Pancreas (tissue), 10 donors: ENCODE measurements around the gene C12orf75. TPM values are rescaled to one million over a fixed set of nuclear protein-coding genes. Genes with fewer than 3 reads are reported as not detected.

Experiments
- ATAC-seq, 4 donors: fragments of 200-7000 bp; cut with Tn5 transposase; one replicate each; pipeline versions ENCODE4 v1.8.0 to v1.9.1; 2020; ENCODE audit warnings: mild to moderate bottlenecking in 4 of 4, moderate library complexity in 4 of 4
- DNase-seq, 6 donors: peaks; one replicate each; pipeline ENCODE4 v3.0.0-alpha.2; 2020
- FAIRE-seq: peaks from 2 replicates; lab custom pipeline; 2012; peaks lifted over from hg19 to GRCh38; lab: Jason Lieb, UNC
- H3K27ac ChIP-seq, 4 donors: fragments of 200-600 bp; sonication (generic); 1 replicate in 3 of 4; 2 replicates in 1 of 4; pipeline versions ENCODE4 v1.5.0 to v1.8.0; 2020
- H3K27me3 ChIP-seq, 4 donors: fragments of 200-600 bp; one replicate each; pipeline ENCODE4 v1.8.0; 2021
- H3K36me3 ChIP-seq, 3 donors: fragments of 200-600 bp; sonication (generic) in 1 of 3; one replicate each; pipeline versions ENCODE4 v1.5.0 to v1.8.0; 2020 to 2021
- H3K4me1 ChIP-seq, 3 donors: fragments of 200-600 bp; one replicate each; pipeline ENCODE4 v1.8.0; 2021
- H3K4me3 ChIP-seq, 4 donors: fragments of 200-600 bp; sonication (generic) in 2 of 4; one replicate each; pipeline versions ENCODE4 v1.5.0 to v1.8.0; 2020 to 2021
- H3K9me3 ChIP-seq, 4 donors: fragments of 200-600 bp; one replicate each; pipeline ENCODE4 v1.8.0; 2021
- WGBS, 2 donors: extraction: QIAGEN DNeasy Blood & Tissue Kit; methylation state at CpG; one replicate each; pipeline ENCODE4 v1.1.7; 2013; 5-methylcytosine and 5-hydroxymethylcytosine counted together
- intact Hi-C, 3 donors: fragments of 100-400 bp; cut with DNase I; formaldehyde crosslinking; loops; one replicate each; pipeline versions ENCODE4 v1.11.1 to v1.14.2; 2022
- polyA plus RNA-seq, 2 donors: library from polyadenylated mRNA; stranded (reverse); fragments of 200-250 nt; gene quantifications; one replicate each; pipeline ENCODE4 v1.2.3, GENCODE V29; 2013
- total RNA-seq, 6 donors: library from RNA; stranded (reverse); fragmentation: NEBNext Ultra II Directional in 4 of 6; extraction: Animal tissue kit (Norgen Biotek cat#: 25700) in 4 of 6; gene quantifications; one replicate each; pipeline versions ENCODE4 v1.2.1 to v1.2.4, GENCODE V29; 2021 to 2023
- TF ChIP-seq, protein P1 (sequence below), 4 donors: fragments of 200-600 bp; sonication (generic) in 3 of 4; IDR thresholded peaks; one replicate each; pipeline versions ENCODE4 v1.5.0 to v1.8.0; 2021; ENCODE audit warnings: antibody characterized with exemption in 4 of 4
- donor health status: healthy with polysubstance abuse.
- donor health status: DM: no; HTN: no; CAD: no; lungs with moderate emphysema.
- donor health status: DM: no; HTN: no; CAD: no.
- donor health status: control.
- donor health status: control.
- donor health status: Bipolar disorder and iron deficiency.
- donor health status: DM: yes; HTN: yes; CAD: no.
- donor health status: DM: no; HTN: no; CAD: no.
- donor health status: DM: no; HTN: no; CAD: no.
- donor health status: DM: yes; HTN: yes; CAD: no.

The C12orf75 gene
- total and polyA plus RNA-seq, 8 donors, result 20.2 to 104 (median 43.5) TPM

DNA sequence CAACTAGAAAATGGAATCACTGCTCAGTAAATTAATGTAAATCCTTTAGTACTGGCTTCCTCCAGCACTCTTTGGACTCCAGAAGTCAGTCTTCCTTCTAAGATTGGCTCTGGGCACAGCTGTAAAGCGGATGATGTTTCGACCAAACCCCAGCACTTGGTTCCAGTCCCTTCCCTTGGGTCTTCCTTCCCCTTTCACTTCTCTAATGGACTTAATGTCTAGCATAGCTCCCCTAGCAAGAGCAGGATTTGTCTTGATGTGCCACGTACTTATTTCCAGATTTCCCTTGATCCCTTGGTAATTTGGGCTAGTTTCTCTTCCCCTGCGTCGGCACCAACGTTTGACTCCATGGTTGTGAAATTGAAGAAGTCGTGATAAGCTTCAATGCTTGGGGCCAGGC is 28.3 kb downstream of the C12orf75 start:
- Histone ChIP-seq H3K9me3 (no peaks in the 10 kb centered on the region), H3K36me3 (no peaks in the 10 kb centered on the region), H3K27me3 (no peaks in the 10 kb centered on the region), H3K4me3 (no peak overlapping the region), H3K27ac (no peak overlapping the region), H3K4me1 (peaks cover 0 to 3% (median 0%) of the 10 kb centered on the region in 3 donors)
- FAIRE-seq (no peak), ATAC-seq (peak in 2 of 4 donors; percentile 35 to 69), DNase-seq (no peak)
- 87 to 89% methylated on average over 7 of the region's 7 CpGs for WGBS, 2 donors
- TF ChIP-seq, protein P1, sequence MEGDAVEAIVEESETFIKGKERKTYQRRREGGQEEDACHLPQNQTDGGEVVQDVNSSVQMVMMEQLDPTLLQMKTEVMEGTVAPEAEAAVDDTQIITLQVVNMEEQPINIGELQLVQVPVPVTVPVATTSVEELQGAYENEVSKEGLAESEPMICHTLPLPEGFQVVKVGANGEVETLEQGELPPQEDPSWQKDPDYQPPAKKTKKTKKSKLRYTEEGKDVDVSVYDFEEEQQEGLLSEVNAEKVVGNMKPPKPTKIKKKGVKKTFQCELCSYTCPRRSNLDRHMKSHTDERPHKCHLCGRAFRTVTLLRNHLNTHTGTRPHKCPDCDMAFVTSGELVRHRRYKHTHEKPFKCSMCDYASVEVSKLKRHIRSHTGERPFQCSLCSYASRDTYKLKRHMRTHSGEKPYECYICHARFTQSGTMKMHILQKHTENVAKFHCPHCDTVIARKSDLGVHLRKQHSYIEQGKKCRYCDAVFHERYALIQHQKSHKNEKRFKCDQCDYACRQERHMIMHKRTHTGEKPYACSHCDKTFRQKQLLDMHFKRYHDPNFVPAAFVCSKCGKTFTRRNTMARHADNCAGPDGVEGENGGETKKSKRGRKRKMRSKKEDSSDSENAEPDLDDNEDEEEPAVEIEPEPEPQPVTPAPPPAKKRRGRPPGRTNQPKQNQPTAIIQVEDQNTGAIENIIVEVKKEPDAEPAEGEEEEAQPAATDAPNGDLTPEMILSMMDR (IDR thresholded peaks at IDR 0.05), result no peak
- intact Hi-C loops, result no loop called here

DNA sequence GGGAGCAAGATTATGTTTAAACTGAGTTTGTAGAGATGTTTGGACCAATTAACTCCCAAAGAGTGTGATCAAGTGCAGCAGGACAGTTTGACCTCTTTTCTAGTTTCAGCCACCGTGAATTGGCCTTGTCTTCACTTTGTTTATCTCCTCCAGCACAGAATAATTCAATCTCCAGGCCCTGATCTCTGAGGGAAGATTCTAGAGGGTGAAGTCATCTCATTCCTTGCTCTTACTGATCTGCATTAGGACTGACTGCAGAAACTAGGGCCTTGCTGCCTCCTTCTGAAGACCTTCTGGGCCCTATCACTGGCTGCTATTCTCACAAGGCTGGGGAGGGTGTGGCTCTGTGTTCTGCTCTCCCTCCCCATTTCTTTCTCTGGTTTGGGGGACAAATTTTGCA is 29.4 kb downstream of the C12orf75 start:
- no peak overlapping the region for H3K27ac ChIP-seq
- no peak for FAIRE-seq
- DNase-seq, result no peak
- H3K4me1 ChIP-seq, result peaks cover 0 to 3% (median 0%) of the 10 kb centered on the region in 3 donors
- H3K4me3 ChIP-seq, result no peak overlapping the region
- H3K9me3 ChIP-seq, result no peaks in the 10 kb centered on the region
- H3K36me3 ChIP-seq, result no peaks in the 10 kb centered on the region
- intact Hi-C loops, result no loop called here
- TF ChIP-seq, protein P1 (IDR thresholded peaks at IDR 0.05), result no peak
- H3K27me3 ChIP-seq, result no peaks in the 10 kb centered on the region
- 72 to 78% methylated on average over 1 of the region's 1 CpG for WGBS, 2 donors
- no peak for ATAC-seq

DNA sequence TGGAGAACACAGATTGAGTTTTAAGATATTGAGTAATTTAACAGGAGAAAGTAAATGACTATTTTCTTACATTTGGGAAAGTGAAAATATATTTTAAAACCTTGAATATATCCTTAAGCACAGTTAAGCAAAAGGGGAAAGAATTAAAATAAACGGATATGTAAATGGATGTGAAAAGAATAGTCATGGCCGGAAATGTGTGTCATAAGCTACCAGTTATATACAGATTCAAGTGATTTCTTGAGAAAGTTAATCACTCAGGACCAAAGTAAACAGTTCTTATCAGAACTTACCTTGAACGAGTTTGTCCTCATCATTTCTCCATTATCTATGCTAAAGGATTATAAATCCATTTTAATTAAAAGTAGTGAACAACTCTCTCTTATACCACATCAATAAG is 33.4 kb downstream of the C12orf75 start:
- DNase-seq (no peak), FAIRE-seq (no peak), ATAC-seq (no peak)
- no peaks in the 10 kb centered on the region for H3K4me1 ChIP-seq
- H3K27ac ChIP-seq, result no peak overlapping the region
- intact Hi-C loops, result no loop called here
- H3K36me3 ChIP-seq, result no peaks in the 10 kb centered on the region
- no peaks in the 10 kb centered on the region for H3K27me3 ChIP-seq
- H3K4me3 ChIP-seq, result no peak overlapping the region
- 53 to 62% methylated on average over 3 of the region's 3 CpGs for WGBS, 2 donors
- TF ChIP-seq, protein P1 (IDR thresholded peaks at IDR 0.05), result no peak
- H3K9me3 ChIP-seq, result no peaks in the 10 kb centered on the region

DNA sequence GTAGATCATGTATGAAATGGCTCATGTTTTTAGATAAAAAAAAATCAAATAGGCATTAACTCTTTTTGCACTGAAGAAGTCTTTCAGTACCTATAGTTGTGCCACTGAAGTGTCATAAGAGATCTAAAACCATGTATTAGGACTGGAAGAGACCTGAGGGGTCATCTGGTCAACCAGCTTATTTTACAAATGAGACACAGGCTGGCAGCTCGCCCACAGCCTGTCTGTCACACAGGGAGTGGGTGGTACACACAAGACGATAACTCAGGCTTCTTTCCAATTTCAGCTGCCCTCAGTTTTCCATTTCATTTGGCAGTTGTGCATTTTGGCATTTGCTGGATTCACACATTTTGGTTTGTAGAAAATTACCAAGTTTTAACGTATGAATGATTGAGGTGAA is 34.7 kb downstream of the C12orf75 start:
- WGBS, 2 donors, result 57 to 63% methylated on average over 3 of the region's 3 CpGs
- FAIRE-seq (no peak), DNase-seq (no peak), ATAC-seq (no peak)
- Histone ChIP-seq H3K9me3 (no peaks in the 10 kb centered on the region), H3K27ac (no peak overlapping the region), H3K36me3 (no peaks in the 10 kb centered on the region), H3K27me3 (no peaks in the 10 kb centered on the region), H3K4me3 (no peak overlapping the region), H3K4me1 (no peaks in the 10 kb centered on the region)
- intact Hi-C loops, result no loop called here
- TF ChIP-seq, protein P1 (IDR thresholded peaks at IDR 0.05), result no peak

DNA sequence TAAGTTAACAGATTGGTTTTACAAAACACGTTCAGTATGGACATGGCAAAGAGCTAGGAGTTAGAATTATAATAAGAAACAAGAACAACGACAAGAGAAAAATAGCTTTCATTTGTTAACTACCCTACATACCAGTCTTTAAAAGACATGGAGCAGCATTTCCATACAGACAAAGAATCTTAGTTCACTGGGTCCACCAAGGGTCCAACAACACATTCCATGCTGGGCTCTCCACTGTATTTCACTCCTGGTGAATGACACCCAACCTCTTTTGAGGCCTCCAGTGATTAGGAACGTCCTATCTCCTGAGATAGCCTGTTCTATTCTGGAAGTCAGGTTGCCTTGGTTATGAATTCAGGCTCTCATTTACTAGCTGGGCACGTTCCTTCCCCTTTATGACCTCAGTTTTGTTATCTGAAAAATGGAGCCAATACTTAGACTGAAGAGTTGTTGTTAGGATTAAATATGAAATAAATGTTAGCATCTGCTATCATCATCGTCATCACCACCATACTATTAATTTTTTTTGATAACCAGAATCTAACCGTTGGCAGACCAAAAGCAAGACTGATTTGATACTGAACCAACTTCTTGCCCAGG is 37.7 kb downstream of the C12orf75 start:
- ATAC-seq, result no peak
- no peaks in the 10 kb centered on the region for H3K9me3 ChIP-seq
- no peak overlapping the region for H3K4me3 ChIP-seq
- intact Hi-C loops, result no loop called here
- no peak overlapping the region for H3K27ac ChIP-seq
- H3K4me1 ChIP-seq, result no peaks in the 10 kb centered on the region
- DNase-seq, result no peak
- TF ChIP-seq, protein P1 (IDR thresholded peaks at IDR 0.05), result no peak
- 74 to 84% methylated on average over 6 of the region's 6 CpGs for WGBS, 2 donors
- no peaks in the 10 kb centered on the region for H3K27me3 ChIP-seq
- no peak for FAIRE-seq
- no peaks in the 10 kb centered on the region for H3K36me3 ChIP-seq
